Chondrocyte (in vitro differentiated cells): ENCODE results near the gene MCTP2. TPM values are rescaled to one million over a fixed set of nuclear protein-coding genes. Genes with fewer than 3 reads are reported as not detected.

ENCODE experiments used
- DNase-seq: peaks from one replicate; pipeline ENCODE4 v3.0.0; 2021; ENCODE audit warnings: mixed read lengths, low spot score
- H3K27ac Mint-ChIP-seq: one replicate; pipeline ENCODE4 v1.8.0; 2021; ENCODE audit warnings: mild to moderate bottlenecking, moderate library complexity, mixed read lengths; ENCODE audit not compliant: unreplicated experiment
- H3K27me3 Mint-ChIP-seq: 2 replicates; pipeline ENCODE4 v1.8.0; 2021; ENCODE audit warnings: low read depth, mixed read lengths
- H3K36me3 Mint-ChIP-seq: 2 replicates; pipeline ENCODE4 v1.8.0; 2021; ENCODE audit warnings: low read depth, mixed read lengths
- H3K4me1 Mint-ChIP-seq: 2 replicates; pipeline ENCODE4 v1.8.0; 2021; ENCODE audit warnings: low read depth, mild to moderate bottlenecking, mixed read lengths
- H3K4me3 Mint-ChIP-seq: one replicate; pipeline ENCODE4 v1.8.0; 2021; ENCODE audit warnings: mild to moderate bottlenecking, moderate library complexity, mixed read lengths; ENCODE audit not compliant: unreplicated experiment
- H3K9me3 Mint-ChIP-seq: 2 replicates; pipeline ENCODE4 v1.8.0; 2021; ENCODE audit warnings: low read depth, mixed read lengths
- CTCF ChIP-seq: fragments of 200-600 bp; sonication (generic); IDR thresholded peaks from 2 replicates; pipeline ENCODE4 v1.5.0; 2021; ENCODE audit warnings: antibody characterized with exemption, mild to moderate bottlenecking, moderate library complexity
- total RNA-seq: library from RNA; stranded (reverse); gene quantifications from 3 replicates; pipeline ENCODE4 v1.2.1, GENCODE V29; 2021

The MCTP2 gene
- total RNA-seq, 1 donor from 2014 or later = 4.5 TPM

DNA sequence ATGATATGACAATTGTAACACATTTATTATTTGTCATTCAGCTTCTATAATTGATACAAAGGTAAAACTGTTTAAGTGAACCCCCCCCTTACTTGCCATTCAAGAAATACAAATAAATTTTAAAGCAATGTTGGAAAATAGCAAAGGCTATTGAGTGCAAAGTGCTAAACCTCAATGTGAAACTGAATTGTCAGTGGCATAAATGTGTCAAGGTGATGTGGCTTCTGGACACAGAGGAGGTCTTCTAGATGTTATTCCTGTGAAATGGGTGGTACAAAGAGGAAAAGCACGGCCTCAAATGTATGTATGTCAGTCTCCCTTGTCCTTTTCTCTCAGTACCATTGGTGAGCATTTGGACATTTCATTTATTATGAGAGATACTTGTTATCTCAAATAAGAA, 149.4 kb downstream of the MCTP2 start:
- Mint-ChIP-seq H3K9me3 (no peaks in the 10 kb centered on the region), H3K27ac (no peak overlapping the region)

DNA sequence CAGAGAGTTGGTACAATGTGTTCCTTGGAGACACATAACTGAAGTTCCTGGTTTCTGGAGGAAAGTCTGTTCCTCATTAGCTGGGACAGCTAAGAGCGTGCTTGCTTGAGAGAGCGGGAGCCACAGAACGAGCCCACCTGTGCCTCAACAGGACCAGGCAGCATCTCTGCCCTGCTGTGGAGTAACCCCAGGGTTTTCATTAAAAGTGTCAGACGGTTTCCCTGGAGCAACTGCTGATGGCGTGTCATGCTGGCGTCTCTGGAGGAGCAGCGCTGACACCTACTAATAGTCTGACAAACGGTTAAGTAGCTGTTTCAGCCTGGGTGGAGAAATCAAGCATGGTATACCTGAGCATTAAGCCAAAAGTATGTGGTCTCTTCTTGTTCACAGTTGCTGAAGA, 150.0 kb downstream of the MCTP2 start:
- Mint-ChIP-seq H3K4me1 (no peaks in the 10 kb centered on the region), H3K27me3 (no peaks in the 10 kb centered on the region), H3K27ac (no peak overlapping the region), H3K36me3 (no peaks in the 10 kb centered on the region), H3K9me3 (no peaks in the 10 kb centered on the region), H3K4me3 (no peak overlapping the region)
- TF ChIP-seq CTCF = no peak
- no peak for DNase-seq

More for the DNA sequence above, 149.4 kb downstream of the MCTP2 start:
- Mint-ChIP-seq H3K4me3 (no peak overlapping the region), H3K4me1 (no peaks in the 10 kb centered on the region), H3K36me3 (no peaks in the 10 kb centered on the region), H3K27me3 (no peaks in the 10 kb centered on the region)
- DNase-seq = no peak
- TF ChIP-seq CTCF = no peak

DNA sequence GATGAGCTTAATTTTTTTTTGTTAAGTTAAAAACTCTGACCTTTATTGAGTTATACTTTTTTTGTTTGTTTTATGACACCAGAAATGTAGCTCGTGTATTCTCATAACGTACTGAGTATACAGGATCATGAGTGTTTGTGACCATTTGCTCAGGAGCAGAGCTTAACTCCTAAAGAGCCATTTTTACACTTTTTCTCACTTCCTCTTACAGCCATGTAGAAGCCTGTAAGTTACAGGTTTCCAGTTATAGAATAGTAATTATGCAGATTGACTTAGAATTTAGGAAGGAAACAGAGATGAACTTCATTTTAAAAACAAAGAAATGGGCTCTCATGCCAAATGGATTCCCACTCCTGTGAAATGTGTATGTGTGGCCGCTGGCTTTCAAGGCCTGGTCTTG, 151.7 kb downstream of the MCTP2 start:
- TF ChIP-seq CTCF = no peak

DNA sequence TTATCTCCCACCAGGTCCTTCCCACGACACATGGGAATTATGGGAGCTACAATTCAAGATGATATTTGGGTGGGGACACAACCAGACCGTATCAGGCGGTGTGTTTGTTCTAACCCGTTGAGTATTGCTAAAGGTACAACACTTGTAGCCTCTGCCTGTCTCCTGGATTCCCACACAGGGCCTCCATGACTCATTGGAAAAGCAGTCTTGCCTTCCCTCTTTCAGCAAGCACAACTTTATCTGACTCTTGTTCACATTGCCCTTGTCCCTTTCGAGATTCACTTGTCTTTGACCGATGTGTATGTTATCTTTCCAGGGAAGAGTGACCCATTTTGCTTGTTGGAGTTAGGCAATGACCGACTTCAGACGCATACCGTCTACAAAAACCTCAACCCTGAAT, 152.3 kb downstream of the MCTP2 start:
- DNase-seq = no peak
- Mint-ChIP-seq H3K4me1 (no peaks in the 10 kb centered on the region), H3K9me3 (no peaks in the 10 kb centered on the region), H3K27me3 (no peaks in the 10 kb centered on the region), H3K27ac (no peak overlapping the region), H3K36me3 (no peaks in the 10 kb centered on the region), H3K4me3 (no peak overlapping the region)
- TF ChIP-seq CTCF = no peak

More for the DNA sequence above, 151.7 kb downstream of the MCTP2 start:
- Mint-ChIP-seq H3K27ac (no peak overlapping the region), H3K4me3 (no peak overlapping the region), H3K27me3 (no peaks in the 10 kb centered on the region), H3K9me3 (no peaks in the 10 kb centered on the region), H3K36me3 (no peaks in the 10 kb centered on the region), H3K4me1 (no peaks in the 10 kb centered on the region)
- DNase-seq = no peak

DNA sequence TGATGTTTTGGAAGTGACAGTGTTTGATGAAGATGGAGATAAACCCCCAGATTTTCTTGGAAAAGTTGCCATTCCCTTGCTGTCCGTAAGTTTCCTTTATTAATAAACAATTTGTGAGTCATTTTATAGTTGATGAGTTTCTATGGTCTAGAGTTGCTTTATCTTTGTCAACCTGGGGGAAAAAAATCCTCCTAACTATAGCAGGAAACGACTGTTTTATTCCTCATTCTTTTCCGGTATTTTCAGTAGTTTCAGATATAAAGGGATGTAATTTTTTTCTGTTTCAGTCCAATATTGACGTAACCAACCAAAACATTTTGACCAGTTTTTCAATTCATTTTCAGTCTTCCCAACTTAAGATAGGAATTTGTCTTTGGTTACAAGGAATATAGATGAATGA, 154.1 kb downstream of the MCTP2 start:
- Mint-ChIP-seq H3K27ac (no peak overlapping the region), H3K4me3 (no peak overlapping the region), H3K36me3 (no peaks in the 10 kb centered on the region), H3K4me1 (no peaks in the 10 kb centered on the region), H3K9me3 (no peaks in the 10 kb centered on the region), H3K27me3 (no peaks in the 10 kb centered on the region)
- no peak for TF ChIP-seq CTCF
- no peak for DNase-seq
